Activated naive CD8-positive, alpha-beta T cell treated with anti-CD3 and anti-CD28 coated beads for 36 hours (primary cell): ENCODE results near the gene PSD2. TPM values are rescaled to one million over a fixed set of nuclear protein-coding genes. Genes with fewer than 3 reads are reported as not detected.

Experiments
- DNase-seq: peaks from one replicate; pipeline ENCODE4 v3.0.0; 2021
- H3K27ac Mint-ChIP-seq: one replicate; pipeline ENCODE4 v1.8.0; 2022; ENCODE audit warnings: mild to moderate bottlenecking, moderate library complexity, mixed read lengths
- H3K27me3 Mint-ChIP-seq: one replicate; pipeline ENCODE4 v1.8.0; 2022; ENCODE audit warnings: mild to moderate bottlenecking, mixed read lengths
- H3K36me3 Mint-ChIP-seq: one replicate; pipeline ENCODE4 v1.8.0; 2021; ENCODE audit warnings: mild to moderate bottlenecking, mixed read lengths
- H3K4me1 Mint-ChIP-seq: one replicate; pipeline ENCODE4 v1.8.0; 2021; ENCODE audit warnings: mixed read lengths
- H3K4me3 Mint-ChIP-seq: one replicate; pipeline ENCODE4 v1.8.0; 2022; ENCODE audit warnings: mild to moderate bottlenecking, moderate library complexity, mixed read lengths
- H3K9me3 Mint-ChIP-seq: one replicate; pipeline ENCODE4 v1.8.0; 2022; ENCODE audit warnings: mixed read lengths
- total RNA-seq, 2 experiments: library from RNA; stranded (reverse); gene quantifications; one replicate each; pipeline ENCODE4 v1.2.3, GENCODE V29; 2021

The PSD2 gene
- total RNA-seq, 2 experiments from 2014 or later = not detected

DNA sequence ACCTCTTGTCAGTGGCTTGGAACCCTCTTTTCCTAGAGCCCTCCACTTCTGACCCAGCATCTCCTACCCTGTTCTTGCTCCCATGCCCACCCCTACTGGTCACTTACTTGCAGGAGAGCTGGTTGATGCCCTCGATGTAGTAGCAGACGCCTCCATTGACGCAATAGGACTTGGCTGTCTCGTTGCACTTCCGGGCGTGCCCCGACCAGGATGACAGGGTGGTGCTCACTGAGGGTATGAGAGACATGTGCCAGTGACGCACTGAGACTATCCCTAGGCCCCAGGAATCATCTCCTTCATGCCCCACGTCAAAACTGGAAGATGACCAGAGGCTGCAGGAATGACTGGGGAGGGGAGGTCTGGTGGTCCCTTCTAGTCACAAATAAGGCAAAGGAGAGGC lies 76.0 kb downstream of the PSD2 start:
- no peaks in the 10 kb centered on the region for H3K9me3 Mint-ChIP-seq
- DNase-seq = no peak
- H3K36me3 Mint-ChIP-seq = no peaks in the 10 kb centered on the region
- H3K4me3 Mint-ChIP-seq = no peak overlapping the region
- H3K27ac Mint-ChIP-seq = no peak overlapping the region
- H3K27me3 Mint-ChIP-seq = peaks cover 17% of the 10 kb centered on the region
- peaks cover 2% of the 10 kb centered on the region for H3K4me1 Mint-ChIP-seq

DNA sequence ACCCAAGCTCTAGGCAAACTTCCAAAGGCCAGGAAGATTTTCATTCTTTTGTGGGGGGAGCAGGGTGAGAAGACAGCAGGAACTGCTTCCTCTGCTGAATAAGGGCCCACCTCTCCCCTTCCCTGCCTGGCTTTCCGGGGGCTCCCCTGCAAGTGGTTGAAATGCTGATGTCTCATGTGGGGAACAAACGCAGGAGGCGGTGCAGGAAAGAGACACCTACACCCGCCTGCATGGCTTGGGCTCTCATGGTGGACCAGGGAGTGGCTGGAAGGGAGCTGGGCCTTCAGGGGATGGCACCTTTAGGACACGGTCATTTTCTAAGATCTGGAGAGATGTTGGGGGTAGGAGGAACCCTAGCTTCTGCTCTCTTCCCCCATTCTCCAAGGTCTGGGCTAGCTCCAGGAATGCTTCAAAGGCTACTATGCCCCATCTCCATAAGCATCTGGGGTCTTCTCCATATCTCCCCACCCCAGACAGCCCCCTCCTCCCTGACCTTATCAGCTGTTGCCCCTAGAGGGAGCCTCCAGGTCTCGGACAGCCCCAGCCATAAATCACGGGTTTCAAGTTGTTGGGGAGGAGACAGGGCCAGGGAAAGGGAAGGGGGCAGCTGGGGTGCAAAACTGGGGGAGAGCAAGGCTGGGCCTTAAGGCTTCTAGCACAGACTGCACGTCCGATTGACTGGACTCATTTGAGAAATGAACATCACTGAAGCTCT lies 76.6 kb downstream of the PSD2 start:
- no peaks in the 10 kb centered on the region for H3K36me3 Mint-ChIP-seq
- DNase-seq = no peak
- peaks cover 3% of the 10 kb centered on the region for H3K4me1 Mint-ChIP-seq
- no peaks in the 10 kb centered on the region for H3K9me3 Mint-ChIP-seq
- peaks cover 17% of the 10 kb centered on the region for H3K27me3 Mint-ChIP-seq
- H3K4me3 Mint-ChIP-seq = no peak overlapping the region
- H3K27ac Mint-ChIP-seq = no peak overlapping the region

DNA sequence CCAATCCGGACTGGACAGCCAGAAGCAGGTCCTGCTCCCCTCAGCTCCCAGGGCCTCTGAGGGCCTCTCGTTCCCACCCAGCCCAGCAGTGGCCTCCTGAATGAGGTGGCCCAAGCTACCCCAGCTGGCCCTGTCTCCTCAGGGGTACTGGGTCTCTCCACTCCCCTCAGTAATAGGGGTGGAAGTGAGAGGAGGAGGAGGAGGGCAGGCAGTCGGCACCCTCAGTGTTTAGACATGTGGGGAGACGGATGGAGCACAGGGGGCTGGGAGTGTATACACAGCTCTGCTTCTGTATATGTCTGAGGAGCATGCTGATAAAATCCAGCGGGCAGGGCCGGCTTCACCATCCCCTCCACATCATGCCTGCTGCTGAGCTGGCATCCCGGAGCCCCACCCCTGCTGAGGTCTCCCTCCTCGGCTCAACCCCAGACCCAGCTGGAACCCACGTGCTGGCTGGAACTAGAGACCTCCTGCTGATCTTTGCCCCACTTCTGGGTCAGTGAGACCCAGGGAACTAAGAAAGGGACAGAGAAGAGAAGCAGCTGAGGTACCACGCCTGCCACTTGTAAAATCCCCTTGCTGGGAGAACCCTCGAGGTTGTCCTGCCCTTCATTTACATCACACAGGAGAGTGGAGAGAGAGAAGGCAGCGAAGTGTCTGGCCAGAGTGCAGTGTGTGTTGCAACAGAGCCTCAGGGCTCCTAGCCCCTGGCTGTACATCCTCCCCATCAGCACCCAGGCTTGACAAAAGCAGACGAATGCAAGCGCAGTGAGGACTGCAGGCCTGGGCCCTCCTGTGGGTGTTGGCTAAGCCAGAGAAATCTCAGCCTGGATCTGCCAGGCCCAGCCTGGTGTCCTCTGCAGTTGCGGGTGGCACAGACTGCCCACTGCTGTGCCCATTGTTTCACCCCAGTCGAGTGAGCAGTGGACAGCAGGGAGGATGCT lies 77.5 kb downstream of the PSD2 start:
- no peaks in the 10 kb centered on the region for H3K9me3 Mint-ChIP-seq
- H3K27me3 Mint-ChIP-seq = peaks cover 16% of the 10 kb centered on the region
- no peaks in the 10 kb centered on the region for H3K36me3 Mint-ChIP-seq
- peaks cover 3% of the 10 kb centered on the region for H3K4me1 Mint-ChIP-seq
- no peak overlapping the region for H3K27ac Mint-ChIP-seq
- DNase-seq = no peak
- no peak overlapping the region for H3K4me3 Mint-ChIP-seq

DNA sequence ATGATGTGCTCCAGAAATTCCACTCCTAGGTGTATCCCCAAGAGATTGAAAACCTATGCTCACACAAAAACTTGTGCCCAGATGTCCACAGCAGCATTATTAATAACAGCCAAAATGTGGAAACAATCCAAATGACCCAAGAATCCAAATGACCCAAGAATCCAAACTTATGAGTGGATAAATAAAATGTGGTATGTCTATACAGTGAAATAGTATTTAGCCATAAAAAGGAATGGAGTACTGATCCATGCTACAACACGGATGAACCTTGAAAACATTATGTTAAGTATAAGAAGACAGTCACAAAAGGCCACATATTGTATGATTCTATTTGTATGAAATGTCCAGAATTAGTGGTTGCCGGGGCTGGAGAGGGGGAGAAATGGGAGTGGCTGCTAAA lies 80.3 kb downstream of the PSD2 start:
- peaks cover 3% of the 10 kb centered on the region for H3K4me1 Mint-ChIP-seq
- H3K27me3 Mint-ChIP-seq = peaks cover 9% of the 10 kb centered on the region
- H3K9me3 Mint-ChIP-seq = no peaks in the 10 kb centered on the region
- DNase-seq = no peak
- no peaks in the 10 kb centered on the region for H3K36me3 Mint-ChIP-seq
- no peak overlapping the region for H3K27ac Mint-ChIP-seq
- H3K4me3 Mint-ChIP-seq = no peak overlapping the region

DNA sequence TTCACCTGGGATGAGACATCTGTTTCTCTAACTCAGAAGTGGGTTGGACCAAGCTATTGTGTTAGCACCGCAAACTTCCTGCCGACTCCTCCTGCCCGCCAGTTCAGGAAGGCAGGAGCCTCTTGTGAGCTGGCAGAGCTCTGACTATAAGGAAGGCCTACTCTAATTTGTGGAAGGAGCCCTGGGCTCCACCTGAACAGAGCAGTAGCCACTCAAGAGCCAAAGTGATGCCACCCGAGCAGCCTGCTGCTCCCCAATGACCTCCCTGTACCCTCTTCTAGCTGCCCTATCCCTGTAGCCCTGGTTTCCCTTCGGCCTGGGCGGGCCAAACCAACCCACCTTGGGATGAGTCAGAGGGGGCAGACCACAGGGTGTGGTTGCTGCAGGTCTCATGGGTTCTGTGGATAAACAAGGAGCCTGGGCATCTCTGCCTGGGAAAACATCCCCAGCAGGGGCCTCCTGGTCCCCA lies 81.6 kb downstream of the PSD2 start:
- no peak for DNase-seq
- H3K4me3 Mint-ChIP-seq = no peak overlapping the region
- H3K4me1 Mint-ChIP-seq = peaks cover 3% of the 10 kb centered on the region
- H3K36me3 Mint-ChIP-seq = no peaks in the 10 kb centered on the region
- no peak overlapping the region for H3K27ac Mint-ChIP-seq
- H3K9me3 Mint-ChIP-seq = no peaks in the 10 kb centered on the region
- peaks cover 9% of the 10 kb centered on the region for H3K27me3 Mint-ChIP-seq

DNA sequence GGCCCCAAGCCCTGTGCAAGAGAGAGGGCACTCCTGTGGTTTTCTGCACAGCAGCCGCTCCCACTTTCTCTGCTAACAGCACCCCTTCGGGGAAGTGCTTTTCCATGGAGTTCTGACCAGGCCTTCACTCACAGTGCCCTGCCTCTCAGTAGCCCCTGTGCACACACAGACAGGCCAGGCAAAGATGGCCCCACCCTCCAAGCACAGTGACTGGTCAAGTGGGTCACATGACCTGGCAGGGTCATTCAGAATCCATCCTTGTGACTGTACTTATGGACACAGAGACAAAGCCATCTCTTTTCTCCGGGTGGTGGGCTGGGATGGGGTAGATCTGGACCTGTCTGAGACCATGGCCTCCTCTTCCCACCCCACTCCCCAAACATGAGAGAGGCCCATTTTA lies 82.5 kb downstream of the PSD2 start:
- Mint-ChIP-seq H3K27me3 (peaks cover 8% of the 10 kb centered on the region), H3K36me3 (no peaks in the 10 kb centered on the region), H3K4me1 (peaks cover 3% of the 10 kb centered on the region), H3K27ac (no peak overlapping the region), H3K4me3 (no peak overlapping the region), H3K9me3 (no peaks in the 10 kb centered on the region)
- no peak for DNase-seq

DNA sequence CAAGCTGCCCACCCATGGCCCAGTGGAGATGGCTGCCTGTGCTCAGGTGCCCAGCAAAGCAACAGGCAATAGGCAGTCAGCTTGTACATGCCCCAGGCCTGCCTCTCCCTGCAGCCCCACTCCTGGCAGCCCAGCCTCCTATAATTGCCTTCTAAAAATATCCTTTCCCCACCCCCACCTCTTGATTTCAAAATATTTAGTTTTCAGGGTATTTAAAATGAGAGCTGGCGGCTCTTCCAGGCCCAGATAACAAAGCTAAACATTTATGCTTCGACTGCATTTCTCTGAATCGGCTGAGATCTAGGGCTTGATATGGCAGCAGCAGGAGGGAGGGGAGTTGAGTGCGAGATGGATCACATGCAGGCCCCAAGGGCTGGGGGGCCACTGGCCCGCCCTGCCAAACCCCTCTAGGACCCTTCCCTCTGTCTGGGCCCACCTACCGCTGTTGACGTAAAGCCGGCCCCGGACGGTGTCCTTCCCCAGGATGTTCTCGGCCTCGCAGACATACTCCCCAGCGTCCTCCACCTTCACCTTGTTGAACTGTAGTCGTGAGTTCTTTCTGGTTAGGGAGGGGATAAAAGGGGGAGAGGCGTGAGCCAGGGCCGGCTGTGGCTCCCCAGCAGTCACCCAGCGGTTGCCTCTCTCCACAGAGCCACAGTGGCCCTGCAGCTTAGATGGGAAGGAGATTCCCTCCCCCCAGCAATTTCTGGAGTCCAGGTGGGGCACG lies 85.0 kb downstream of the PSD2 start:
- no peak for DNase-seq
- Mint-ChIP-seq H3K36me3 (no peaks in the 10 kb centered on the region), H3K27me3 (no peaks in the 10 kb centered on the region), H3K27ac (no peak overlapping the region), H3K4me1 (peaks cover 3% of the 10 kb centered on the region), H3K9me3 (no peaks in the 10 kb centered on the region), H3K4me3 (no peak overlapping the region)

DNA sequence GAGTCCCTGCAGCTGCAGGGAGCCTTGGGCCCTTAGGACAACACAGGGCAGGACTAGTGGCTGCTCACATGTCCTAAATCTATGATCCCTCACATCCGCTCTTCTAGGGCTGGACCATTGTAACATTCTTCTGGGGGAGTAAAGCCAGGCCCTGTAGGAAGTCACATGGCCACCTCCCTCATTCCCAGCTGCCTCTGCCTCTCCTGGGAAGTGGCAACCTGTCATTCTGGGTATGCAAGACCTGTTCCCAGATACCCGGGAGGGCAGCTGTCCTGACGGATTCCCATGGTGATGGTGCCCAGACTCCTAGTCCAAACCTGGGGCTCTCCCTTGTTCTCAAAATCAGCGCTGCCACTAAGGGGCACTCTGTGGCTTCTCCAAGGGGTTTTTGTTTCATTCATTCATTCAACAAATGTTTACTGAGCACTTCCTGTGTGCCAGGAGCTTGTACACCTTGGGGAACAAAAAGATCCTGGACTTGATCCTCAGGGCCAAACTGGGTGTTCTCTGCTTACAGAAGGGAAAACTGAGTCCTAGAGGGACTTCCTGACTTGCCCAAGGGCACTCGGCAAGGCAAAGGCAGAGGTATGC lies 85.6 kb downstream of the PSD2 start:
- no peaks in the 10 kb centered on the region for H3K36me3 Mint-ChIP-seq
- H3K27me3 Mint-ChIP-seq = no peaks in the 10 kb centered on the region
- no peak for DNase-seq
- no peak overlapping the region for H3K27ac Mint-ChIP-seq
- H3K9me3 Mint-ChIP-seq = no peaks in the 10 kb centered on the region
- H3K4me1 Mint-ChIP-seq = peaks cover 3% of the 10 kb centered on the region
- H3K4me3 Mint-ChIP-seq = no peak overlapping the region

DNA sequence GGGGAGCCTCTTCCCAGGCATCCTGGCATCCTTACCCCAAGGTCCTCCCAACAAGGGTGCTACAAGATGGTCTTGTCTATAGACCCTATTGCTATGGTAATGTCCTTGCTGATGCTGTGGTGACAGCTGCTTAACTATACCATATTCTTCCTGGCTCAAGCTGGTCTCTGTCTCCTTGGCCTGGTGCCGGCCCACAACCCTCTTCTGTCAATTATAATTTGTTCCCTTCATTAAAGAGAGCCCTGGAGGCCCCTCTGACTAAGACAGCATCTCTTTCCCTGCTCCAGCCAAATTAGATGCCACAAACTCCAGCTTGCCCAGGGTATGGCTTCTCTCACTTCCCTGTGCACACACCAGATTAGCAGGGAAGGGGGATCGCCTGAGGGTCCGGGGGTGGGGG lies 86.7 kb downstream of the PSD2 start:
- DNase-seq = no peak
- Mint-ChIP-seq H3K27ac (no peak overlapping the region), H3K4me1 (no peaks in the 10 kb centered on the region), H3K9me3 (no peaks in the 10 kb centered on the region), H3K4me3 (no peak overlapping the region), H3K36me3 (no peaks in the 10 kb centered on the region), H3K27me3 (no peaks in the 10 kb centered on the region)

DNA sequence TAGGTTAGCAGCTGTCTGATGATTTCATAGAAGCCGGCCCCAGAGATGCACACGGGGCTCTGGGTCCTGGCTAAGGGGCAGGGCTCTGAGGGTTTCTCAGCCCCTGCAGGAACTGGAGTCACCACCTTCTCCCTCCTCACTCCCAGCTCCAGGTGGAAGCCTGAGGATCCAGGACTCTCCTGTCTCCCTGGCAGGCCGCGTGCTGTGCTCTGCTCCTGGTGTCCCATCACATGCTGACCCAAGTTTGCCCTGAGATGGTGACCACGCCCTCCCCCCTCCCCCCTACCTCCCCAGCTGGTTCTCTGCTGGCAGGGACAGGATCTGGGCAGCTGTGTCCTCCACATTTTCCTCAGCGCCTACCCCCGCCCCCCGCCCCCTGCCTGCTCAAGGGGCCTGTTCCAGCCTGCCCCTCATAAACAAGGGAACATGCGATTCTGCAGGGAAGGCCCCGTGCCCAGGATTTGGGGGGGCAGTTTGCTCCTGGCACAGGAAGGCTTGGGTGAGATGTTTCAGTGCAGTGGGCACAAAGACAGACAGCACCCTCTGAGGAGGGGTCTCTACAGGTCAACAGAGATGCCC lies 87.4 kb downstream of the PSD2 start:
- Mint-ChIP-seq H3K27me3 (no peaks in the 10 kb centered on the region), H3K9me3 (no peaks in the 10 kb centered on the region), H3K36me3 (no peaks in the 10 kb centered on the region), H3K4me1 (no peaks in the 10 kb centered on the region), H3K27ac (no peak overlapping the region), H3K4me3 (no peak overlapping the region)
- no peak for DNase-seq

DNA sequence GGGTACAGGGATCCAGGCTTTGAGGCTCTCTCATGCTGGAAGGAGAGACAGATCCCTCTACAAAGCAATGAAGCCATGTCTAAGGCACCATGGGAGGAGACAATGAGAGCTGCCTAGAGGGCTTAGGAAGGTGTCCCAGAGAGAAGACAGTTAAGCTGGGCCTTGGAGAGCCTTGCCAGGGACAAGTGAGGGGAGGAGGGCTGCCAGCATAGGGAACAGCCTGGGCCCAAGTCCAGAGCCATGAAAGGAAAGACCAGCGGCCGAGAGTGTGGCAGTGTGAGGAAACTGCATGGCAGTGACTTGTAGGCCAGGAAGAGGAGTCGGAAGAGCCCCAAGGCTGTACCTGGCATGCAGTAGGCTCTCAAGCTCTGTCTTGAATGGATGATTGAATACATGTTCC lies 88.5 kb downstream of the PSD2 start:
- Mint-ChIP-seq H3K27ac (no peak overlapping the region), H3K36me3 (no peaks in the 10 kb centered on the region), H3K4me1 (no peaks in the 10 kb centered on the region), H3K9me3 (no peaks in the 10 kb centered on the region), H3K27me3 (peaks cover 3% of the 10 kb centered on the region), H3K4me3 (no peak overlapping the region)
- DNase-seq = no peak

DNA sequence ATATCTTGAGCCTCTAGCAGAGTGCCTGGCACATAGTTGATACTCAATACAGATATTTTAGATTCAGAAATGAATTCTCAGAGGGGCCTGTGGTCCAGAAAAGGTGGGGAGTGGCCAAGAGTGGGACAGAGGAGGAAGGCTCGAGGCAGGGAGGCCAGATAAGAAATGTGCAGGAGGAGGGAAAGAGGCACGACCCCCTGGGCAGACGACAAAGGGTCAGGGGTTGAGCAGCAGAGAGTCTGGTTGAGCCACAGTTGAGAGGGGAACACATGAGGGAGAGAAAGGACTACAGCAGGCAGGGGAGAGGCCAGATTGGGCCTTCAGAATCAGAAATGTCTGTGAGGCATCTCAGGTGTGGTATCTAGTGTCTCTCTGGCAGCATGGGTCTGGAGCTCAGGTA lies 89.1 kb downstream of the PSD2 start:
- peaks cover 3% of the 10 kb centered on the region for H3K27me3 Mint-ChIP-seq
- H3K9me3 Mint-ChIP-seq = no peaks in the 10 kb centered on the region
- no peak overlapping the region for H3K4me3 Mint-ChIP-seq
- H3K4me1 Mint-ChIP-seq = no peaks in the 10 kb centered on the region
- no peak overlapping the region for H3K27ac Mint-ChIP-seq
- no peak for DNase-seq
- no peaks in the 10 kb centered on the region for H3K36me3 Mint-ChIP-seq

DNA sequence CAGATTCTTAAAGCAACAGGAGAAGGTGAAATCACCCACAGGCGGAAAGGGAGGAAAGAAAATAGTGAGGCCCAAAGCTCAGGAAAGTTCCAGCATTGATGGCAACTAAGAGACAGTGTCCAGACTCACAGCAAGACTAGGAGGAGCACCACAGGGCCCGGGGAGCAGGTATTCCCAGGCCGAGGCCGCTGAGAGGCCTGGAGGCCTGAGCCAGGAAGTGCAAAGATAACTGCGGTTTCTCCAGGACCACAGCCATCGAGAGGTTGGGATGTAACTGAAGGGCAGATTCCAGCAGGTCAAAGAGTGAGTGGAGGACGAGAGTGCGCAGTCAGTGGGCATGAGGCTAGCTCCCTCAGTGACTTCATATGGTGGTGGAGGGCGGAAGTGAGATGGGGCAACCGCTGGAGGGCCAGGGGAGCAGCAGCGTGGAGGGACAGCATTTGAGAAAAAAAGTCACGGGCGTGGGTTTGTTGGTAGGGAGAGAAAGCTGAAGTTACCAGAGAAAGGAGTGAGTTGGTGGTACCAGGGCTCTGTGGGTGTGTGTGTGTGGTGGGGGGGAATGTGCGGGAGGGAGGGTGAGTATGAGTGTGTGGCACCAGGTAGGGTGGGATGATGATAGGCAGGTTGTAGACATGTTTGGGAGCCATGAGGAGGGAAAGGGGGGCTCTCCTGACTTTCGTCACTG lies 89.7 kb downstream of the PSD2 start:
- Mint-ChIP-seq H3K4me1 (no peaks in the 10 kb centered on the region), H3K4me3 (no peak overlapping the region), H3K36me3 (no peaks in the 10 kb centered on the region), H3K27ac (no peak overlapping the region), H3K9me3 (no peaks in the 10 kb centered on the region), H3K27me3 (peaks cover 5% of the 10 kb centered on the region)
- DNase-seq = no peak

DNA sequence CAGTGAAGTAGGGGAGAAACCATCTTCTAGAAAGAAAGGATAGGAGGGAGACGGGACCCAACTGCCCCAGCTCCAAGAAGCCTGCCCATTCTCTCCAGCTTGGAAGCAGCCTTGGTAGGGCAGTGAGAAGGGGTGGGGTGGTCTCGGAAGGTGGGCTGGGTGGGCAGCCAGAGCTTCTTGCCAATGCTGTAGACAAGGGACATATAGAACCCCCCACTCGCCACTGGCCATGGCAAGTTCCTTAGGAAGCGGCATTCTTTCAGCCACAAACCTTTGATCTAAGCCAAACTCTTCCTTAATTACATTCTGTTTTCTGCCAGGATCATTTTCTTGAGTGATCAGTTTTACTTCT lies 90.2 kb downstream of the PSD2 start:
- H3K4me1 Mint-ChIP-seq = no peaks in the 10 kb centered on the region
- no peaks in the 10 kb centered on the region for H3K9me3 Mint-ChIP-seq
- peaks cover 8% of the 10 kb centered on the region for H3K27me3 Mint-ChIP-seq
- DNase-seq = no peak
- H3K27ac Mint-ChIP-seq = no peak overlapping the region
- no peaks in the 10 kb centered on the region for H3K36me3 Mint-ChIP-seq
- H3K4me3 Mint-ChIP-seq = no peak overlapping the region
